Neural progenitor cell (in vitro differentiated cells): ENCODE data around the gene DISP2. TPM values are rescaled to one million over a fixed set of nuclear protein-coding genes. Genes with fewer than 3 reads are reported as not detected.

Experiments
- DNase-seq: peaks from one replicate; pipeline ENCODE4 v3.0.0-alpha.2; 2016; ENCODE audit warnings: low spot score
- H2AFZ ChIP-seq: fragments of 200-600 bp; sonication (generic); replicated peaks from 2 replicates; pipeline ENCODE4 v1.6.1; 2016; ENCODE audit warnings: antibody characterized with exemption
- H3F3A ChIP-seq: fragments of 200-600 bp; sonication (generic); 2 replicates; pipeline ENCODE4 v1.6.1; 2016; ENCODE audit warnings: antibody characterized with exemption, low read depth
- H3K27ac ChIP-seq: fragments of 200-600 bp; sonication (generic); 2 replicates; pipeline ENCODE4 v1.5.1; 2016; ENCODE audit warnings: mild to moderate bottlenecking
- H3K27me3 ChIP-seq: fragments of 200-600 bp; sonication (generic); 2 replicates; pipeline ENCODE4 v1.6.1; 2016; ENCODE audit warnings: mild to moderate bottlenecking, moderate library complexity
- H3K36me3 ChIP-seq: fragments of 200-600 bp; sonication (generic); 2 replicates; pipeline ENCODE4 v1.5.1; 2016
- H3K4me1 ChIP-seq: fragments of 200-600 bp; sonication (generic); 2 replicates; pipeline ENCODE4 v1.6.1; 2016; ENCODE audit warnings: mixed run types
- H3K4me2 ChIP-seq: fragments of 200-600 bp; sonication (generic); 2 replicates; pipeline ENCODE4 v1.6.1; 2016
- H3K4me3 ChIP-seq: fragments of 200-600 bp; sonication (generic); 2 replicates; pipeline ENCODE4 v1.5.1; 2016
- H3K79me2 ChIP-seq: fragments of 200-600 bp; sonication (generic); 2 replicates; pipeline ENCODE4 v1.6.1; 2016; ENCODE audit warnings: low read depth
- H3K9ac ChIP-seq: fragments of 200-600 bp; sonication (generic); 2 replicates; pipeline ENCODE4 v1.6.1; 2016
- H3K9me3 ChIP-seq: fragments of 200-600 bp; sonication (generic); 2 replicates; pipeline ENCODE4 v1.5.1; 2016; ENCODE audit warnings: low read depth
- H4K20me1 ChIP-seq: fragments of 200-600 bp; sonication (generic); 2 replicates; pipeline ENCODE4 v1.6.1; 2016; ENCODE audit warnings: low read depth
- H3K27ac Mint-ChIP-seq: 3 replicates; pipeline ENCODE4 v1.8.0; 2021; ENCODE audit warnings: mixed read lengths
- H3K27me3 Mint-ChIP-seq: 2 replicates; pipeline ENCODE4 v1.8.0; 2022; ENCODE audit warnings: low read depth, mild to moderate bottlenecking, inconsistent platforms, moderate library complexity, mixed read lengths; ENCODE audit not compliant: insufficient read depth
- H3K36me3 Mint-ChIP-seq: 3 replicates; pipeline ENCODE4 v1.8.0; 2021; ENCODE audit warnings: mixed read lengths
- H3K4me1 Mint-ChIP-seq: 3 replicates; pipeline ENCODE4 v1.8.0; 2021; ENCODE audit warnings: mixed read lengths
- H3K4me3 Mint-ChIP-seq: 3 replicates; pipeline ENCODE4 v1.8.0; 2021; ENCODE audit warnings: mild to moderate bottlenecking, moderate library complexity, mixed read lengths
- H3K9me3 Mint-ChIP-seq: 3 replicates; pipeline ENCODE4 v1.8.0; 2020; ENCODE audit warnings: mixed read lengths
- EZH2 ChIP-seq: fragments of 200-600 bp; sonication (generic); IDR thresholded peaks from 2 replicates; pipeline ENCODE4 v1.6.1; 2017; ENCODE audit warnings: antibody characterized with exemption, mild to moderate bottlenecking, moderate library complexity
- EZH2phosphoT487 ChIP-seq: fragments of 200-600 bp; sonication (generic); IDR thresholded peaks from 2 replicates; pipeline ENCODE4 v1.6.1; 2017; ENCODE audit warnings: antibody characterized with exemption
- total RNA-seq: library from RNA; depleted of rRNA; stranded (reverse); fragments of >200 nt; gene quantifications from 2 replicates; pipeline ENCODE4 v1.2.3, GENCODE V29; 2015; ENCODE audit warnings: low replicate concordance
- TF ChIP-seq, protein P1 (sequence below): fragments of 200-600 bp; sonication (generic); IDR thresholded peaks from 2 replicates; pipeline ENCODE4 v1.5.1; 2017; ENCODE audit warnings: antibody characterized with exemption, mild to moderate bottlenecking

DISP2 gene
- total RNA-seq, 1 donor from 2014 or later = not detected

DNA sequence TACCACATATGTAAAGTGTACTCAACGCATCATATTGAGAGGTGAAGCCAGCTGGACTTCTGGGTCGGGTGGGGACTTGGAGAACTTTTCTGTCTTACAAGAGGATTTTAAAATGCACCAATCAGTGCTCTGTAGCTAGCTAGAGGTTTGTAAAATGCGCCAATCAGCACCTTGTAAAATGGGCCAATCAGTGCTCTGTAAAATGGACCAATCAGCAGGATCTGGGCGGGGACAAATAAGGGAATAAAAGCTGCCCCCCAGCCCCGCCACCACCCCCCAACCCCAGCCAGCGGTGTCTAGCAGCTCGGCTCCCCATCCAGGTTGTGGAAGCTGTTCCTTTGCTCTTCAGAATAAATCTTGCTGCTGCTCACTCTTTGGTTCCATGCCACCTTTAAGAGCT lies 41.4 kb downstream of the DISP2 start:
- peaks cover 5% of the 10 kb centered on the region for H3K36me3 Mint-ChIP-seq
- no peaks in the 10 kb centered on the region for H3K4me1 Mint-ChIP-seq
- no peak overlapping the region for H3K4me3 Mint-ChIP-seq

DNA sequence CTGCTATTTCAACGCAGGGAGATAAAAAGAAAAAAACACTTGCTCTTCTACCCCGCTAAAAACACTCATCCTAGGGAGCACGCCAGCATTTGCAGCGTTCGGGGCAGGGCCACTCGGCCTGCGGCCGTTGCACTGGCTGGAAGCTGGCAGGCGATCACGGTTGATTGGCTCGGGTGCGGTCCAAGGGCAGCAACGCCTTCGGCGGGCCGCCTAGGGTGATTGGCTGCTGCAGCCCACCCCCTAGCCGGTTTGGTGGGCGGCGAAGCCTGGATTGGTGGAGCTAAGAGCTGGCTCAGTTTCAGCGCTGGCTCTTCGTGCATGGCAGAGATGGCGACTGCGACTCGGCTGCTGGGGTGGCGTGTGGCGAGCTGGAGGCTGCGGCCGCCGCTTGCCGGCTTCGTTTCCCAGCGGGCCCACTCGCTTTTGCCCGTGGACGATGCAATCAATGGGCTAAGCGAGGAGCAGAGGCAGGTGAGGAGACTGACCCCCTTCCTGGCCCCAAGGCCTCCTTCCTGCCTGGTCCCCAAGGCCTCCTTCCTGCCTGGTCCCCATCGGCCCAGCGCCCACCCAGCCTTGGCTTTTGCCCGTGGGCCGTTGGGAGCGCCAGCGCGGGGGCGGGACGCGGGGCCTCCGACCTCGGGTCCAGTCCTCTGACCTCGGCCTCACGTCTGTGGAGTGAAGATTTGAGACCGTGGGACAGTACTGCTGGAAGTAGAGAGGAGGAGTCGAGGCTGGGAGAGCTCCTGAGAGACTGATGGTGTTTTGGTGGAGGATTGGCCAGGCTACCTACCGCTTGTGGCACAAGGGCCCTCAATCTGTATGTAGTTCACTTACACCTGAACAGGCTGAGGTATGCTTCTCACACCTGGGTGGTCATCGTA lies 47.7 kb downstream of the DISP2 start, which contains the start of gene IVD:
Gene IVD, plus strand, starts transcription at position 295 of the 881 bp plus-strand sequence. Its CDS starts 33 bp downstream, at position 328.
- Histone ChIP-seq H3K9ac (peak within 1 kb of the TSS; percentile 51), H3K27me3 (no peaks in the 10 kb centered on the region), H3F3A (peaks cover 5% of the 10 kb centered on the region), H3K4me2 (peak within 1 kb of the TSS; percentile 81), H4K20me1 (peaks cover 11% of the 10 kb centered on the region), H2AFZ (peak within 1 kb of the TSS; percentile 71), H3K27ac (no peak within 1 kb of the TSS), H3K4me3 (peak within 1 kb of the TSS; percentile 74), H3K4me1 (peaks cover 16% of the 10 kb centered on the region), H3K36me3 (no peaks in the 10 kb centered on the region), H3K9me3 (no peaks in the 10 kb centered on the region), H3K79me2 (peaks cover 20% of the 10 kb centered on the region)
- H3K4me1 Mint-ChIP-seq = peaks cover 25% of the 10 kb centered on the region
- peaks cover 13% of the 10 kb centered on the region for H3K36me3 Mint-ChIP-seq
- H3K27ac Mint-ChIP-seq = peak within 1 kb of the TSS; percentile 24
- no peaks in the 10 kb centered on the region for H3K9me3 Mint-ChIP-seq
- H3K27me3 Mint-ChIP-seq = peaks cover 2% of the 10 kb centered on the region
- TF ChIP-seq, protein P1, sequence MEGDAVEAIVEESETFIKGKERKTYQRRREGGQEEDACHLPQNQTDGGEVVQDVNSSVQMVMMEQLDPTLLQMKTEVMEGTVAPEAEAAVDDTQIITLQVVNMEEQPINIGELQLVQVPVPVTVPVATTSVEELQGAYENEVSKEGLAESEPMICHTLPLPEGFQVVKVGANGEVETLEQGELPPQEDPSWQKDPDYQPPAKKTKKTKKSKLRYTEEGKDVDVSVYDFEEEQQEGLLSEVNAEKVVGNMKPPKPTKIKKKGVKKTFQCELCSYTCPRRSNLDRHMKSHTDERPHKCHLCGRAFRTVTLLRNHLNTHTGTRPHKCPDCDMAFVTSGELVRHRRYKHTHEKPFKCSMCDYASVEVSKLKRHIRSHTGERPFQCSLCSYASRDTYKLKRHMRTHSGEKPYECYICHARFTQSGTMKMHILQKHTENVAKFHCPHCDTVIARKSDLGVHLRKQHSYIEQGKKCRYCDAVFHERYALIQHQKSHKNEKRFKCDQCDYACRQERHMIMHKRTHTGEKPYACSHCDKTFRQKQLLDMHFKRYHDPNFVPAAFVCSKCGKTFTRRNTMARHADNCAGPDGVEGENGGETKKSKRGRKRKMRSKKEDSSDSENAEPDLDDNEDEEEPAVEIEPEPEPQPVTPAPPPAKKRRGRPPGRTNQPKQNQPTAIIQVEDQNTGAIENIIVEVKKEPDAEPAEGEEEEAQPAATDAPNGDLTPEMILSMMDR = no peak
- no peak for TF ChIP-seq EZH2phosphoT487
- no peak for TF ChIP-seq EZH2
- DNase-seq = peak; percentile 98
- peak within 1 kb of the TSS; percentile 87 for H3K4me3 Mint-ChIP-seq

More for the DNA sequence above, 41.4 kb downstream of the DISP2 start:
- H2AFZ ChIP-seq = no peak overlapping the region
- no peak overlapping the region for H3K27ac ChIP-seq
- no peaks in the 10 kb centered on the region for H3K9me3 Mint-ChIP-seq
- H3F3A ChIP-seq = peaks cover 17% of the 10 kb centered on the region
- no peak overlapping the region for H3K27ac Mint-ChIP-seq
- no peak for DNase-seq
- H3K4me3 ChIP-seq = no peak overlapping the region
- H3K36me3 ChIP-seq = no peaks in the 10 kb centered on the region
- H3K9me3 ChIP-seq = no peaks in the 10 kb centered on the region
- H3K4me2 ChIP-seq = no peak overlapping the region
- H3K4me1 ChIP-seq = no peaks in the 10 kb centered on the region
- TF ChIP-seq EZH2phosphoT487 = no peak
- TF ChIP-seq, protein P1 = no peak
- TF ChIP-seq EZH2 = no peak
- H3K27me3 ChIP-seq = no peaks in the 10 kb centered on the region
- H3K27me3 Mint-ChIP-seq = peaks cover 2% of the 10 kb centered on the region
- H3K79me2 ChIP-seq = no peaks in the 10 kb centered on the region
- no peaks in the 10 kb centered on the region for H4K20me1 ChIP-seq
- H3K9ac ChIP-seq = no peak overlapping the region

DNA sequence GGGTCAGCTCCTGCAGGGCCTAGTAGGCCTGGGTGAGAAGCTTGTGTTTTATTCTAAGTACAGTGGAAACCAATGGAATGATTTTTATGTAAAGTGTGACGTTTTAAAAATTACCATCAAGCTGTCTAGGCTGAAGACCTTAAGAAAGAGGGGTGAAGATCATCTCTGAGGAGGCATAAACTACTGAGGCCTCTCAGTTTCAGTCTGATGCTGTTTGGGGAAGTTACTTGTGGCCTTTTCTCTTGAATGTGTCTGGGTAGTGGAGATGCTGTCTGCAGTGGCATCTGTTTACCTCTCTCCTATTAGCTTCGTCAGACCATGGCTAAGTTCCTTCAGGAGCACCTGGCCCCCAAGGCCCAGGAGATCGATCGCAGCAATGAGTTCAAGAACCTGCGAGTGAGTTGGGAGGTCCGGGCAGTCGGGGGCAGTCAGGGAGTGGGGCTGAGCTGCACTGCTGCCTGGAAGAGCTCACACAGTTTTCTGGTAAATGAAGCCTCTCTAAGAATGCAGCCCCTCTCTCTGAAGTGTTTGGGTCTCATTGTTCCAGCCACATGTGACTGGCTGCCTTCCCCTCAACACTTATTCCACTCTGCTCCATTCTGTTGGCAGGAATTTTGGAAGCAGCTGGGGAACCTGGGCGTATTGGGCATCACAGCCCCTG lies 49.4 kb downstream of the DISP2 start:
- Histone ChIP-seq H3K36me3 (no peaks in the 10 kb centered on the region), H3K9me3 (no peaks in the 10 kb centered on the region), H3K4me2 (peak overlapping the region; percentile 81), H3K4me1 (peaks cover 16% of the 10 kb centered on the region), H3K4me3 (peak overlapping the region; percentile 74), H3K79me2 (peaks cover 20% of the 10 kb centered on the region), H3K27ac (no peak overlapping the region), H3K27me3 (no peaks in the 10 kb centered on the region), H3F3A (peaks cover 5% of the 10 kb centered on the region), H3K9ac (no peak overlapping the region), H4K20me1 (peaks cover 11% of the 10 kb centered on the region), H2AFZ (no peak overlapping the region)
- peaks cover 25% of the 10 kb centered on the region for H3K36me3 Mint-ChIP-seq
- peaks cover 25% of the 10 kb centered on the region for H3K4me1 Mint-ChIP-seq
- no peak for DNase-seq
- no peaks in the 10 kb centered on the region for H3K27me3 Mint-ChIP-seq
- no peak for TF ChIP-seq EZH2
- no peak for TF ChIP-seq EZH2phosphoT487
- TF ChIP-seq, protein P1 = no peak
- no peaks in the 10 kb centered on the region for H3K9me3 Mint-ChIP-seq
- H3K4me3 Mint-ChIP-seq = peak overlapping the region; percentile 74
- H3K27ac Mint-ChIP-seq = no peak overlapping the region
